ENCODE data around the gene MME.
"Not testable (repeated sequence)": the region's sequence is repeated elsewhere in the genome, so short reads cannot be mapped to it uniquely, and the experiment has no call there.

The MME gene

DNA sequence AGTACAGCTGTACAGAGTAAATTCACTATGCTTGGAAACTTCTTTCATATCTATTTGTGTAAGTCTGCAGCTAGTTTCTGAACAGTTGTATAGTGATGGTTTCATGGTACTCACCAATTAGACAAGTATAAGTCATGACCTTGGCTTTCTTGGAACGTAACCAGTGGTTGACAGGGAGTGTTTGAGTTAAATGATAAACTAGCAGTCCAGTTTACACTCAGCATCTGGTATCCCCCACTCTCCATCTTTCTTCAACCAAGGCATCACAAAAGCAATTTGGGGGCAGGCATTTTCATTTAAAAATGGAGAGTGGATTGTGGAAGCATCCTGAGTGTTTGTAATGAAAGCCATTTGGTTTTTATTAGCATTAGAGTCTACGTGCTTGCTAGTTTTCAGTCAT lies 26.0 kb downstream of the MME start:
- H3K4me3 ChIP-seq (ENCODE audit: low read depth, low read length), result no peak overlapping the region
- H3K27ac ChIP-seq, result no peak overlapping the region
- DNase-seq, result no peak
- in situ Hi-C loops (cut with HindIII; ENCODE audit: low pct_ligation_motif_present, low sequenced_read_pairs), result no loop called here
- no peaks in the 10 kb centered on the region for H3K27me3 ChIP-seq (replicated peaks)
- TF ChIP-seq, protein P1, sequence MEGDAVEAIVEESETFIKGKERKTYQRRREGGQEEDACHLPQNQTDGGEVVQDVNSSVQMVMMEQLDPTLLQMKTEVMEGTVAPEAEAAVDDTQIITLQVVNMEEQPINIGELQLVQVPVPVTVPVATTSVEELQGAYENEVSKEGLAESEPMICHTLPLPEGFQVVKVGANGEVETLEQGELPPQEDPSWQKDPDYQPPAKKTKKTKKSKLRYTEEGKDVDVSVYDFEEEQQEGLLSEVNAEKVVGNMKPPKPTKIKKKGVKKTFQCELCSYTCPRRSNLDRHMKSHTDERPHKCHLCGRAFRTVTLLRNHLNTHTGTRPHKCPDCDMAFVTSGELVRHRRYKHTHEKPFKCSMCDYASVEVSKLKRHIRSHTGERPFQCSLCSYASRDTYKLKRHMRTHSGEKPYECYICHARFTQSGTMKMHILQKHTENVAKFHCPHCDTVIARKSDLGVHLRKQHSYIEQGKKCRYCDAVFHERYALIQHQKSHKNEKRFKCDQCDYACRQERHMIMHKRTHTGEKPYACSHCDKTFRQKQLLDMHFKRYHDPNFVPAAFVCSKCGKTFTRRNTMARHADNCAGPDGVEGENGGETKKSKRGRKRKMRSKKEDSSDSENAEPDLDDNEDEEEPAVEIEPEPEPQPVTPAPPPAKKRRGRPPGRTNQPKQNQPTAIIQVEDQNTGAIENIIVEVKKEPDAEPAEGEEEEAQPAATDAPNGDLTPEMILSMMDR (IDR thresholded peaks at IDR 0.05; ENCODE audit: low read depth, low read length, missing control alignments), result no peak
- H3K36me3 ChIP-seq (replicated peaks), result no peaks in the 10 kb centered on the region

DNA sequence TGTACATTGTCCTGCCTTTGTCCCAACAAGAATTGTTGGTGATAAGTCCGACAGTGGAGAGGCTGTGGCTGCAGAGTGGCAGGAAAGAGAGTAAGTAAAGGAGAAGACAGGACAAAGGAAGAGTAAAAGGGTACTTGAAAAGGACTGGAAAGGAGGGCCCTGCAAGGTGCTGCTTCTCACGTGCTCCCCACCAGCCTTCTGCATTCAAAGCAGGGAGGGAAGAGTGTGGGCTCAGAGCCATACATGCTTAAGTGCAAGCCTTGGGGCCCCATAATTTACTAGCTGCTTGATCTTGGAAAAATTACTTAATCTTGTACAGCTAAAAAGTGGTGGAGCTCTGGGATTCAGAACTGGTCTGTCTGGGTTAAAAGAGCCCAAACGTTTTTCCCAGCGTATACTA lies 29.9 kb downstream of the MME start:
- H3K36me3 ChIP-seq (replicated peaks), result no peaks in the 10 kb centered on the region

DNA sequence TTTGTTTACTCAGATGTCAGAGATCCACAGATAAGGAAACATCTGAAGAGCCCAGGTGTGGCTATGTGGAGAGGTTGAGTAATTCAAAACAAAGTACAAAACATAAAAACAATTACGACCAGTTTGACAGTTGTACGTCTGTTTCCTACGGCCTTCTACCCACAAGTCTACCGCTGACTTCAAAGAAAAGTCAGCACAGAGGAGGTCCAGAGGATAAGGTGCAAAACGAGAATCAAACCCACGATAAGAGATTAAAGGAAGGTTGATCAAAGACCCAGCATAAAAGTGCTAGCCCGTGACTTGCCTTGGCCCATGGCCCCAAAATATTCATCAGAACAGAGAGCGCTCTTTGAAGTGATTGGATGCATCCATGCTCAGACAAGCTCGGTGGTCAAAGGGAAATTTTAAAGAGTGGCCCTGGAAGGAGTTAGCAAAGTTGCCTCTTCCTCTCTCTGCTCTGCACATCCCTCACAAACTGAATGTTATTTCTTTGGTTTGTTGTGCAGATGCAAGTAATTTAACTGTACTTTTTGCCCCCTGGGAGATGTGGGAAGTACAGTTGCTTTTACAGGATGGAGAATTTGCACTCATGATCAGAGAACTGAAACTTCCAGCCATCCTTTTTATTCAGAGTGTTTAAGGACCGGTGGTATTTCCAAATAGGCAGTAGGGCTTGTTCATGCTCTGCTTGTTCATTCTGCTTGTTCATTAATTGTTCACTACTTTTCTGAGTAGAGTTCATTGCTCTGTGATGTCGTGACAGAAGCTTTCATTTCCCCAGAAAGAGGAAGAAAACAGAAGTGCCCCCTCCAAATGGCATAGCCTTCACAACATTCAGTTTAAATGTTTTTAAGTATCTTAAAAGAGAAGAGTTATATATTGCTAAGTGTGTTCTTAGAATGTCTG lies 31.1 kb downstream of the MME start:
- in situ Hi-C loops (cut with HindIII; ENCODE audit: low pct_ligation_motif_present, low sequenced_read_pairs), result no loop called here
- TF ChIP-seq, protein P1 (IDR thresholded peaks at IDR 0.05; ENCODE audit: low read depth, low read length, missing control alignments), result no peak
- H3K36me3 ChIP-seq (replicated peaks), result no peaks in the 10 kb centered on the region
- no peak for DNase-seq
- no peak overlapping the region for H3K27ac ChIP-seq
- no peak overlapping the region for H3K4me3 ChIP-seq (ENCODE audit: low read depth, low read length)
- H3K27me3 ChIP-seq (replicated peaks), result no peaks in the 10 kb centered on the region

More for the DNA sequence above, 29.9 kb downstream of the MME start:
- DNase-seq, result no peak
- H3K27ac ChIP-seq, result no peak overlapping the region
- in situ Hi-C loops (cut with HindIII; ENCODE audit: low pct_ligation_motif_present, low sequenced_read_pairs), result no loop called here
- H3K27me3 ChIP-seq (replicated peaks), result no peaks in the 10 kb centered on the region
- TF ChIP-seq, protein P1 (IDR thresholded peaks at IDR 0.05; ENCODE audit: low read depth, low read length, missing control alignments), result no peak
- H3K4me3 ChIP-seq (ENCODE audit: low read depth, low read length), result no peak overlapping the region

DNA sequence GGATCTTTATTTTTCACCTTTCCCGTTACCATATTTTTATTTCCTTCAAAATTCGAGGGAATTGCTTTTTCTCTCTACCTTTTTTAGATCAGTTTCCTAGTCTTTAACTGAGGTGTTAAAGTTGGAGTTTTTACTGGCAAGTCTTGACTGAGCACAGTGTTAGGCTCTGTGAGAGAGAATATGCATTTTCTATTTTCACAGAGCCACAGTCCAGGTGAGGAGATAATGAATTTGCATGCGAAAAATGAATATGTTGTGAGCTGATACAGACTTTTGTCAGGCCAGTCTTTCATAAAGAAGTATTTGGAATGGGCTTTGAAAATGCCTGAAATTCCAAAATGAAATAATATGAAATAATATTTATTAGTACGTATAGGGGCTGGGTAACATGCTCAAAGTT lies 31.9 kb downstream of the MME start:
- TF ChIP-seq, protein P1 (IDR thresholded peaks at IDR 0.05; ENCODE audit: low read depth, low read length, missing control alignments), result no peak
- in situ Hi-C loops (cut with HindIII; ENCODE audit: low pct_ligation_motif_present, low sequenced_read_pairs), result no loop called here
- Histone ChIP-seq H3K27me3 (replicated peaks) (no peaks in the 10 kb centered on the region), H3K36me3 (replicated peaks) (no peaks in the 10 kb centered on the region), H3K27ac (no peak overlapping the region), H3K4me3 (ENCODE audit: low read depth, low read length) (no peak overlapping the region)
- no peak for DNase-seq

DNA sequence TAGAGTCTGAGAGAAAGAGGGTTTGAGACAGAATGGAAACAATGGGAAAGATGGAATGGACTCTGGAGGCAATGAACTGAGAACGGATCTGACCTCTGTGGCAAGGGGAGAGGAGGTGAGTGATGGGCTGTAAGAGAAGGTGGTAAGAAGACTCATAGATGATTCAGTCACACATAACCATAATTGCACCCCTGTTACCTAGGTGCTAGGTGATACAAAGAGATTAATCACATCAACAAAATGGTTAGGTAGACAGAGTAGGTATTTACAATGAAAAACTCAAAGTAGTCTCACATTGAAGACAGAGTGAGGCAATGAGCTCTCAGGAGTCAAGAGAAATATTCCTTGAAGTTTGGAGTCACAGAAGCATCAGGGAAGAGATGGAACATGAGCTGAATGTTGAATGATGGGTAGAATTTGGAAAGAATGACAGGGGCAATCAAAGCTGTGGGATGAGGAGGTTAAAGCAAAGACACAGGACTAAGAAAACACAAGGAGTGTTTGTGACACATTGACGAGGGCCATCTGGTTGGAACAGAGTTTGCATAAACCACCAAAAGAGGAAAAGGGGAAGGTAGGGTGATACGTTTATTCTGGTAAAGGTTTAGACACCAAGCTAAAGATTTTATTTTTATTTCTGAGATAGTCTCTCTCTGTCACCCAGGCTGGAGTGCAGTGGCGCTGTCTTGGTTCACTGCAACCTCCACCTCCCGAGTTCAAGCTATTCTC lies 32.7 kb downstream of the MME start:
- no peak overlapping the region for H3K27ac ChIP-seq
- no peak for DNase-seq
- TF ChIP-seq, protein P1 (IDR thresholded peaks at IDR 0.05; ENCODE audit: low read depth, low read length, missing control alignments), result no peak
- H3K4me3 ChIP-seq (ENCODE audit: low read depth, low read length), result no peak overlapping the region
- in situ Hi-C loops (cut with HindIII; ENCODE audit: low pct_ligation_motif_present, low sequenced_read_pairs), result no loop called here
- H3K27me3 ChIP-seq (replicated peaks), result no peaks in the 10 kb centered on the region
- no peaks in the 10 kb centered on the region for H3K36me3 ChIP-seq (replicated peaks)

DNA sequence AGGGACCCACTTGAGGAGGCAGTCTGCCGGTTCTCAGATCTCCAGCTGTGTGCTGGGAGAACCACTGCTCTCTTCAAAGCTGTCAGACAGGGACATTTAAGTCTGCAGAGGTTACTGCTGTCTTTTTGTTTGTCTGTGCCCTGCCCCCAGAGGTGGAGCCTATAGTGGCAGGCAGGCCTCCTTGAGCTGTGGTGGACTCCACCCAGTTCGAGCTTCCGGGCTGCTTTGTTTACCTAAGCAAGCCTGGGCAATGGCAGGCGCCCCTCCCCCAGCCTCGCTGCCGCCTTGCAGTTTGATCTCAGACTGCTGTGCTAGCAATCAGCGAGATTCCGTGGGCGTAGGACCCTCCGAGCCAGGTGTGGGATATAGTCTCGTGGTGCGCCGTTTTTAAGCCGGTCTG lies 44.6 kb downstream of the MME start:
- H3K27ac ChIP-seq; in situ Hi-C loops (cut with HindIII; ENCODE audit: low pct_ligation_motif_present, low sequenced_read_pairs): not testable (repeated sequence)

More for the DNA sequence above, 44.6 kb downstream of the MME start:
- H3K36me3 ChIP-seq (replicated peaks); H3K4me3 ChIP-seq (ENCODE audit: low read depth, low read length); DNase-seq; H3K27me3 ChIP-seq (replicated peaks): not testable (repeated sequence)
